PC-3 (cell line): ENCODE results near the gene NANS.

Experiments
- EZH2 ChIP-seq: fragments of 300-600 bp; sonication (generic); IDR thresholded peaks from one replicate; pipeline ENCODE4 v1.6.1; 2017; ENCODE audit warnings: antibody characterized with exemption, mild to moderate bottlenecking, low read length; ENCODE audit not compliant: unreplicated experiment
- TF ChIP-seq, protein P1 (sequence below): fragments of 300-600 bp; sonication (generic); conservative IDR thresholded peaks from 2 replicates; pipeline ENCODE4 v1.5.1; 2017; ENCODE audit warnings: antibody characterized with exemption, low read depth, mild to moderate bottlenecking, low read length

DNA sequence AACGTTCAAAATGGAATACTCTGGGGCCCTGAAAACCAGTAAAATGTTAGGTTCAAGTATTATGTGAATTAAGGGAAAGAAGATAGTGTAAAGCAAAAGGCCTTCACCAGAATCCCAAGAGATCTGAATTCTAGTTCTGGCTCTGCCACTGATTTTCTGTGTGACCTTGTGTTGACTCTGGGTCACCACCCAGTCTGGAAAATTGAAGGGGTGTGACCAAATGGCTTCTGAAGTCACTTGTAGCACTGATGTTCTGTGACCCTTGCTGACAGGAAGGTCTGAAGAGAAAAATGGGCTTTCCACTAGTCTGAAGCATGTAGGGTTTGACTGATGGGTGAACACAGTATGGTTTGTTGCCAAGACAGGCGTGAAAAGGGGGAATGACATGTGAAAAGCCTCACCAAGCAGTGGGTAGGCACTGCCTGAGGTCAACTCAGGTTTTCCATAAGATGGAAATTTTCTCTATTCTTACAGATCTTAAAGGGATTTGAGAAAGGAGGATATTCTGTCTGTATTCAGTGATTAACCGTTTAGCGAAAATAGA is 40.3 kb upstream of the NANS start:
- TF ChIP-seq, protein P1, sequence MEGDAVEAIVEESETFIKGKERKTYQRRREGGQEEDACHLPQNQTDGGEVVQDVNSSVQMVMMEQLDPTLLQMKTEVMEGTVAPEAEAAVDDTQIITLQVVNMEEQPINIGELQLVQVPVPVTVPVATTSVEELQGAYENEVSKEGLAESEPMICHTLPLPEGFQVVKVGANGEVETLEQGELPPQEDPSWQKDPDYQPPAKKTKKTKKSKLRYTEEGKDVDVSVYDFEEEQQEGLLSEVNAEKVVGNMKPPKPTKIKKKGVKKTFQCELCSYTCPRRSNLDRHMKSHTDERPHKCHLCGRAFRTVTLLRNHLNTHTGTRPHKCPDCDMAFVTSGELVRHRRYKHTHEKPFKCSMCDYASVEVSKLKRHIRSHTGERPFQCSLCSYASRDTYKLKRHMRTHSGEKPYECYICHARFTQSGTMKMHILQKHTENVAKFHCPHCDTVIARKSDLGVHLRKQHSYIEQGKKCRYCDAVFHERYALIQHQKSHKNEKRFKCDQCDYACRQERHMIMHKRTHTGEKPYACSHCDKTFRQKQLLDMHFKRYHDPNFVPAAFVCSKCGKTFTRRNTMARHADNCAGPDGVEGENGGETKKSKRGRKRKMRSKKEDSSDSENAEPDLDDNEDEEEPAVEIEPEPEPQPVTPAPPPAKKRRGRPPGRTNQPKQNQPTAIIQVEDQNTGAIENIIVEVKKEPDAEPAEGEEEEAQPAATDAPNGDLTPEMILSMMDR, result no peak
- TF ChIP-seq EZH2, result no peak
